WTC11 (cell line): Measurements from ENCODE around the gene GUCA2B.

Experiments used
- CTCF ChIP-seq: fragments of 200-600 bp; IDR thresholded peaks from 2 replicates; pipeline ENCODE4 v1.8.0; 2022; ENCODE audit warnings: antibody characterized with exemption
- GABPB1 ChIP-seq: sonication (generic); formaldehyde crosslinking; IDR thresholded peaks from 2 replicates; pipeline ENCODE4 v1.8.1; 2023; ENCODE audit warnings: mild to moderate bottlenecking, missing genetic modification reagents

GRCh38 chr1:42195841-42196240 is 42.6 kb downstream of the GUCA2B start:
- TF ChIP-seq CTCF (no peak), GABPB1 (CRISPR knock-in tag) (no peak)
